ENCODE data around the gene MCC. TPM values are rescaled to one million over a fixed set of nuclear protein-coding genes. Genes with fewer than 3 reads are reported as not detected.

The MCC gene
- total RNA-seq, 4 donors from 2014 or later: 17.0 to 24.8 (median 21.0) TPM

- Histone ChIP-seq H3K27ac (replicated peaks in 1 of 4) (no peak overlapping the region), H3K36me3 (peaks cover 0 to 40% (median 38%) of the 10 kb centered on the region in 4 donors), H3K27me3 (no peaks in the 10 kb centered on the region), H3K4me1 (peaks cover 0 to 7% (median under 1%) of the 10 kb centered on the region in 4 donors), H3K4me3 (no peak overlapping the region), H3K9me3 (no peaks in the 10 kb centered on the region)
- no peak for DNase-seq (ENCODE audit: extremely low spot score)
- WGBS: 88% methylated on average over 5 of the region's 5 CpGs
- intact Hi-C loops (cut with DNase I): no loop called here
- TF ChIP-seq CTCF (IDR thresholded peaks at IDR 0.05) (no peak), POLR2A (IDR thresholded peaks at IDR 0.05; ENCODE audit: low read depth) (no peak), POLR2AphosphoS5 (IDR thresholded peaks at IDR 0.05) (no peak), EP300 (IDR thresholded peaks at IDR 0.05) (no peak)
Observed at GRCh38 chr5:113027431-113027830, 460.8 kb downstream of the MCC start.

GRCh38 chr5:113027015-113027414, 461.2 kb downstream of the MCC start:
- no peaks in the 10 kb centered on the region for H3K9me3 ChIP-seq
- no peak for TF ChIP-seq EP300 (IDR thresholded peaks at IDR 0.05)
- TF ChIP-seq POLR2AphosphoS5 (IDR thresholded peaks at IDR 0.05): no peak
- TF ChIP-seq CTCF (IDR thresholded peaks at IDR 0.05): no peak
- no peak for TF ChIP-seq POLR2A (IDR thresholded peaks at IDR 0.05; ENCODE audit: low read depth)
- no peaks in the 10 kb centered on the region for H3K27me3 ChIP-seq
- intact Hi-C loops (cut with DNase I): no loop called here
- H3K4me3 ChIP-seq: no peak overlapping the region
- 89% methylated on average over 8 of the region's 8 CpGs for WGBS
- H3K27ac ChIP-seq (replicated peaks in 1 of 4): no peak overlapping the region
- peaks cover 0 to 5% (median 0%) of the 10 kb centered on the region in 4 donors for H3K4me1 ChIP-seq
- DNase-seq (ENCODE audit: extremely low spot score): no peak
- peaks cover 0 to 40% (median 38%) of the 10 kb centered on the region in 4 donors for H3K36me3 ChIP-seq

GRCh38 chr5:113026211-113026610, 462.0 kb downstream of the MCC start:
- no peak for DNase-seq (ENCODE audit: extremely low spot score)
- peaks cover 0 to 40% (median 38%) of the 10 kb centered on the region in 4 donors for H3K36me3 ChIP-seq
- intact Hi-C loops (cut with DNase I): no loop called here

GRCh38 chr5:113025596-113025995, 462.7 kb downstream of the MCC start:
- H3K27ac ChIP-seq (replicated peaks in 1 of 4): no peak overlapping the region
- no peak overlapping the region for H3K4me3 ChIP-seq
- 95% methylated on average over 4 of the region's 4 CpGs for WGBS
- TF ChIP-seq POLR2AphosphoS5 (IDR thresholded peaks at IDR 0.05) (no peak), EP300 (IDR thresholded peaks at IDR 0.05) (no peak), POLR2A (IDR thresholded peaks at IDR 0.05; ENCODE audit: low read depth) (no peak), CTCF (IDR thresholded peaks at IDR 0.05) (no peak)
- H3K27me3 ChIP-seq: no peaks in the 10 kb centered on the region
- no peaks in the 10 kb centered on the region for H3K4me1 ChIP-seq
- intact Hi-C loops (cut with DNase I): no loop called here
- H3K9me3 ChIP-seq: no peaks in the 10 kb centered on the region
- DNase-seq (ENCODE audit: extremely low spot score): no peak
- peaks cover 0 to 40% (median 38%) of the 10 kb centered on the region in 4 donors for H3K36me3 ChIP-seq

More at GRCh38 chr5:113026211-113026610, 462.0 kb downstream of the MCC start:
- no peak overlapping the region for H3K27ac ChIP-seq (replicated peaks in 1 of 4)
- H3K9me3 ChIP-seq: no peaks in the 10 kb centered on the region
- H3K4me1 ChIP-seq: no peaks in the 10 kb centered on the region
- no peak for TF ChIP-seq POLR2A (IDR thresholded peaks at IDR 0.05; ENCODE audit: low read depth)
- no peak for TF ChIP-seq EP300 (IDR thresholded peaks at IDR 0.05)
- TF ChIP-seq CTCF (IDR thresholded peaks at IDR 0.05): no peak
- TF ChIP-seq POLR2AphosphoS5 (IDR thresholded peaks at IDR 0.05): no peak
- no peak overlapping the region for H3K4me3 ChIP-seq
- H3K27me3 ChIP-seq: no peaks in the 10 kb centered on the region
- WGBS: 94% methylated on average over 4 of the region's 4 CpGs
